ENCODE results near the gene HIP1R. TPM values are rescaled to one million over a fixed set of nuclear protein-coding genes. Genes with fewer than 3 reads are reported as not detected.
"Not testable (repeated sequence)": the region's sequence is repeated elsewhere in the genome, so short reads cannot be mapped to it uniquely, and the experiment has no call there.

Gene HIP1R
- total RNA-seq, 1 donor from 2014 or later: 86.5 TPM

DNA sequence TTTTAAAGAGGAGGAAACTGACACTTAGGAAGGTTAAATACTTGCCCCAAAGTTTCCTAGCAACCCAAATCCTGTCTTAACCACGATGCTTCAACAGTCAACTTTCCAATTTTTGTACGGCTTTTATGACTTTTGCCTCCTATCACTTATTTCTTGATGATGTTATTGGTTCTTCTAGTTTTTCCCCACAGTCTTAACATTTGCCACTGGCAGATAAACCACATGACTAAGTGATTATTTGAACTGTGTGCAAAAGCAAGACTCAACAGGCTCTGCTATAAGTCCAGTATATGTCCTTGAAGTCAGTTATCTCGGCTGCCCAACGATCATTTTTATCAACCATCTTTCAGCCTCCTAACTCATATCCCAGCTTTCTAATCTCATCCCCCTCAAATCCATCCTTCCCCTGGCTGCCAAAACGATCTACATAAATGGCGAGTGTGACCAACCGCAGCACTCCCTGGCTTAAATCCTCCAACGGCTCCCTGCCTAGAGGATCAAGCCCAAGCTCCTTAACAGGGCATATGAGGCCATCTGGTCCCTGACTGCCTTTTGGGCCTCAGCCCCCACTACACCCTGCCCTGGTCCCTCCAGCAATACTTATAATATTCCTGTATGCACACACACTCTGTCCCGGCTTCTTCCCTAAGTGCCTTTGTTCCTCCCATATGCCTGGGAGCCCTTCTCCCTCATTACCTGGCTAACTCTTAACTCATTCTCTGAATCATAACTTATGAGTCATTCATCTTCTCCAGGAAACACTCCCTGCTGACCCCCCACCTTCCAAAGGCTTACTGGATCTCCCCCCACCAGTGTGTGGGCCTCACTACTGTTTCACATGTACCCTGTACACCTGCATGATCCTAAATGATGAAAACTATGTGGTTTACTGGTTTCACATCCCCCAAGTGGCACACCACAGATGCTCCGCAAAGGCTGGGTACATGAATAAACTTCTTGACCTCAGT is 51.9 kb downstream of the HIP1R start:
- peak; percentile 87 for DNase-seq (ENCODE audit: low read depth)
- Histone ChIP-seq H3K36me3 (ENCODE audit: control insufficient read depth, insufficient read depth, low read length) (no peaks in the 10 kb centered on the region), H3K27me3 (ENCODE audit: control insufficient read depth, insufficient read depth, low read length) (no peaks in the 10 kb centered on the region), H3K4me3 (ENCODE audit: low read depth, low read length) (no peak overlapping the region)
- TF ChIP-seq, protein P1, sequence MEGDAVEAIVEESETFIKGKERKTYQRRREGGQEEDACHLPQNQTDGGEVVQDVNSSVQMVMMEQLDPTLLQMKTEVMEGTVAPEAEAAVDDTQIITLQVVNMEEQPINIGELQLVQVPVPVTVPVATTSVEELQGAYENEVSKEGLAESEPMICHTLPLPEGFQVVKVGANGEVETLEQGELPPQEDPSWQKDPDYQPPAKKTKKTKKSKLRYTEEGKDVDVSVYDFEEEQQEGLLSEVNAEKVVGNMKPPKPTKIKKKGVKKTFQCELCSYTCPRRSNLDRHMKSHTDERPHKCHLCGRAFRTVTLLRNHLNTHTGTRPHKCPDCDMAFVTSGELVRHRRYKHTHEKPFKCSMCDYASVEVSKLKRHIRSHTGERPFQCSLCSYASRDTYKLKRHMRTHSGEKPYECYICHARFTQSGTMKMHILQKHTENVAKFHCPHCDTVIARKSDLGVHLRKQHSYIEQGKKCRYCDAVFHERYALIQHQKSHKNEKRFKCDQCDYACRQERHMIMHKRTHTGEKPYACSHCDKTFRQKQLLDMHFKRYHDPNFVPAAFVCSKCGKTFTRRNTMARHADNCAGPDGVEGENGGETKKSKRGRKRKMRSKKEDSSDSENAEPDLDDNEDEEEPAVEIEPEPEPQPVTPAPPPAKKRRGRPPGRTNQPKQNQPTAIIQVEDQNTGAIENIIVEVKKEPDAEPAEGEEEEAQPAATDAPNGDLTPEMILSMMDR (IDR thresholded peaks at IDR 0.05; ENCODE audit: insufficient read depth, low read length, poor library complexity, severe bottlenecking): no peak

DNA sequence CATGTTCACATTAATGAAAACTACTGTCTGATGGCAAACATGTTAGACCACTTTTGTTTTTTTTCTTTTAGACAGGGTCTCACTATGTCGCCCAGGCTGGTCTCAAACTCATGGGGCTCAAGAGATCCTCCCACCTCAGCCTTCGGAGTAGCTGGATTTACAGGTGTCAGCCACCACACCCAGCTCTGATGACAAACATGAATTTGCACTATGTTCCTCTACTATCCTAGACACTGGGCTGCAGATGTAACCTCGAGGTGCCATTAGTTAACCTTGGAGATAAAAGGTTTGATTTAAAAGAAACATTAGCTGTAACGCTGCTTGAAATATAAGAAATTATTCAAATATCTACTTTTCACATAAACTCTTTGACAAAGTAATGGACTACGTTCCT is 52.6 kb downstream of the HIP1R start:
- TF ChIP-seq, protein P1 (IDR thresholded peaks at IDR 0.05; ENCODE audit: insufficient read depth, low read length, poor library complexity, severe bottlenecking): no peak
- no peaks in the 10 kb centered on the region for H3K36me3 ChIP-seq (ENCODE audit: control insufficient read depth, insufficient read depth, low read length)
- no peak for DNase-seq (ENCODE audit: low read depth)
- no peak overlapping the region for H3K4me3 ChIP-seq (ENCODE audit: low read depth, low read length)
- H3K27me3 ChIP-seq (ENCODE audit: control insufficient read depth, insufficient read depth, low read length): no peaks in the 10 kb centered on the region

DNA sequence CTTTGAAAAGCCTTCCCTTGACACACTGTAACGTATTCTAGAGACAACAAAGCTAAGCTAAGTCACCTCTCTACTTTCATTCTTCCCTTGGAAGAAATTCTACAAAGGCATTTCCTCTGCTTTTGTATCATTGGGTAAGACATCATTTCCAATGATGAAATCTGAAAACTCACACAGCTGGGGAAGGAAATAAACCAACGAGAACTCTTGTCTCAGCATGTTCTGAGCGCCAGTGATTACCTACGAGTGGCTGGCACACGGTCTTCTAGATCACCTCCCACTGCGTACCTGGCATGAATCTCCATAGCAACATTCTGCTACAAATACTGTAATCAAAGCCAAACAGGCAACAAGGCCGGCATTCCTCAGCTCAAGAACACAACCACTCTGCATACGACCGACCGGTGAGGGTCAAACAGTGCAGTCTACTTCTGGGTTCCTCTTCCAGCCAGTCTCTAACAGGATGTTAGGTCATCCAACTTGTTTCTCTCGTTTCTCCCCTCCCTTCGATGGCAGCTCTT is 53.0 kb downstream of the HIP1R start:
- peak; percentile 91 for DNase-seq (ENCODE audit: low read depth)
- Histone ChIP-seq H3K36me3 (ENCODE audit: control insufficient read depth, insufficient read depth, low read length) (no peaks in the 10 kb centered on the region), H3K4me3 (ENCODE audit: low read depth, low read length) (no peak overlapping the region), H3K27me3 (ENCODE audit: control insufficient read depth, insufficient read depth, low read length) (no peaks in the 10 kb centered on the region)
- TF ChIP-seq, protein P1 (IDR thresholded peaks at IDR 0.05; ENCODE audit: insufficient read depth, low read length, poor library complexity, severe bottlenecking): no peak

DNA sequence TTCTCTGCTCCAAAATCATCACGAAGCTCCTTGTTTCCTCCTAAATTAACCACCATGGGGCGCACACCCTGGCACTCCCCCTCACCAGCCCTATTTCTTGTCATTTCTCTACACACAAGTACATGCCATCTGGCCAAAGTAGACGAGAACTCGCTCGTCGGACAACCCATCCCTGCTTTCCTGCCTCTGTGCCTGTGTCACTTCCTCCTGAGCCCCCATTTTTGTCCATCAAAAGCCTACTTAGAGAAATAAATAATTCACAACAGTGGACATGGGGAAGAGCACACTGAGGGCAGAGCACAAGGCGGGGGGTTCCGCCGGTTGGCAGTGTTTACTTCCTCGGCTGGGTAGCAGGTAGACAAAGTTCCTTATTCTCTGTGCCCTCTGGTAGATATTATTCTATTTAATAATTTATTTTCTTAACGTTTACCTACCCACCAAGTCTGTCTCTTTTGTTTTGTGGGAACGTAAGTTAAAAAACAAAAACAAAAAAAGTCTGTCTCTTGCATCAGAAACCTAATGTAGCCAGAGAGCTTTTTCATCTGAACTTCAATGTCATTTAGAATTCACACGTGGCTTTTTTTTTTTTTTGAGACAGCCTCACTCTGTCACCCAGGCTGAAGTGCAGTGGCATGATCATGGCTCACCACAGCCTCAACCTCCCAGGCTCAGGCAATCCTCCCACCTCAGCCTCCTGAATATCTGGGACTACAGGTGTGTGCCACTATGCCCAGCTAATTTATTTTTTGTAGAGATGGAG is 54.7 kb downstream of the HIP1R start:
- H3K36me3 ChIP-seq (ENCODE audit: control insufficient read depth, insufficient read depth, low read length): no peaks in the 10 kb centered on the region
- H3K4me3 ChIP-seq (ENCODE audit: low read depth, low read length): no peak overlapping the region
- TF ChIP-seq, protein P1 (IDR thresholded peaks at IDR 0.05; ENCODE audit: insufficient read depth, low read length, poor library complexity, severe bottlenecking): no peak
- H3K27me3 ChIP-seq (ENCODE audit: control insufficient read depth, insufficient read depth, low read length): no peaks in the 10 kb centered on the region
- no peak for DNase-seq (ENCODE audit: low read depth)

DNA sequence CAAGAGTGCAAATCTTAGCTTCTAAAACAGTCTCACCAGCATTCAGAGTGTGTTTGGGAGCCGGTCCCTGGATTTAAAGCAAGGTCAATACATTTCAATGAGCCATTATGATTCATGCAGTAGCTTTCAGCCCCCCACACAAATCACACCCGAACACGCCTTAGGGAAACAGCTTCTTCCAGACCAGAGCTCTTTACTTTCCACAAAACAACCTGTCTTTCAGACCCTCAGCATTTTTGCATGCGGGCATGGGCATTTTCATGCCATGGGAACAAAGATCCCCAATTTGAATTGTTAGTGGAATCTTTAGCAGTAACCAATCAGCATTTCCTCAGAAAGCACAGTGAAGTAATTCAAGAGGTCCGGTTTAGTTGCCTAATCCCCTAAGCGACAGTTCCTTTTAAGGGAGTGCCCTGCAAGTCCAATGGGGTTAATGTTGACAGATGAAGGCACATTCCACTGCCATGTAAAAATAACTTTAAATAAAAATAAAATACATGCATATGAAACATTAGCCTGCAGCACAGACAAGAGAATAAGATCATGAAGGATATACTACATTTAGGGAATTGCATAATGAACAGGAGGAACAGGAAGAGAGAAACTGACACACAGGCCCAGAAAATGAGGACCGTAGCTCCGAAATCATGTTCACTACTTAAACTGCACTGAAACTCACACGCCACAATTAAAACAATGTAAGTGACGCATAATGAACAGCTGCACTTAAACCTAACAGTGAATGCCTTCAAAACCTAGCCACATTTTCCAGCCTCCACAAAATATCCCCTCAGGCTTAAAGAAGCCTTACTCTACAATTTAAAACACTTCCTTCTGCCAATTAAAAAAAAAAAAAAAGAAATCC is 56.6 kb downstream of the HIP1R start:
- Histone ChIP-seq H3K27me3 (ENCODE audit: control insufficient read depth, insufficient read depth, low read length) (no peaks in the 10 kb centered on the region), H3K4me3 (ENCODE audit: low read depth, low read length) (no peak overlapping the region), H3K36me3 (ENCODE audit: control insufficient read depth, insufficient read depth, low read length) (no peaks in the 10 kb centered on the region)
- no peak for DNase-seq (ENCODE audit: low read depth)
- TF ChIP-seq, protein P1 (IDR thresholded peaks at IDR 0.05; ENCODE audit: insufficient read depth, low read length, poor library complexity, severe bottlenecking): no peak

DNA sequence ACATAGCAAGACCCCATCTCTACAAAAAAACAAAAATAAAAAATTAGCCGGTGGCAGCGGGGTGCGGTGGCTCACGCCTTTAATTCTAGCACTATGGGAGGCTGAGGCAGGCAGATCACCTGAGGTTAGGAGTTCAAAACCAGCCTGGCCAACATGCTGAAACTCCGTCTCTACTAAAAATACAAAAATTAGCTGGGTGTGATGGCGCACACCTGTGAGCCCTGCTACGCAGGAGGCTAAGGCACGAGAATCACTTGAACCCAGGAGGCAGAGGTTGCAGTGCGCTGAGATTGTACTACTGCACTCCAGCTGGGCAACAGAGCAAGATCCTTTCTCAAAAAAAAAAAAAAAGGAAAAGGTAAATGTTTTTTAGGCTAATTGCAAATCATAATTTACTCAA is 57.5 kb downstream of the HIP1R start:
- H3K27me3 ChIP-seq (ENCODE audit: control insufficient read depth, insufficient read depth, low read length); H3K36me3 ChIP-seq (ENCODE audit: control insufficient read depth, insufficient read depth, low read length); DNase-seq (ENCODE audit: low read depth); H3K4me3 ChIP-seq (ENCODE audit: low read depth, low read length): not testable (repeated sequence)
